IMR-90 (cell line): Measurements from ENCODE around the gene SUGCT. TPM values are rescaled to one million over a fixed set of nuclear protein-coding genes. Genes with fewer than 3 reads are reported as not detected.

ENCODE experiments used
- ATAC-seq: fragments of 200-7000 bp; cut with Tn5 transposase; 2 replicates; pipeline ENCODE4 v1.9.1; 2020; ENCODE audit warnings: low read depth, mild to moderate bottlenecking, moderate library complexity
- BruUV-seq: library from RNA; stranded (reverse); fragments of 400-500 nt; replicated peaks from 2 replicates; lab custom pipeline; 2021; lab: Mats Ljungman, UMichigan
- CTCF ChIA-PET: fragments of 300-600 bp; formaldehyde crosslinking; extraction: SDS; loops from one replicate; lab custom pipeline; 2021; ENCODE audit warnings: antibody characterized with exemption; lab: Yijun Ruan, JAX
- POLR2A ChIA-PET: fragments of 300-600 bp; sonication (Branson Sonifier 250); formaldehyde crosslinking; loops from one replicate; lab custom pipeline; 2022; ENCODE audit warnings: antibody characterized with exemption; ENCODE audit not compliant: unreplicated experiment; lab: Charles Lee
- DNase-seq: peaks from one replicate; pipeline ENCODE4 v3.0.0; 2013
- H2AFZ ChIP-seq: replicated peaks from 2 replicates; pipeline ENCODE3; 2013; ENCODE audit warnings: low read length, mild to moderate bottlenecking; ENCODE audit not compliant: poor library complexity
- H2AK5ac ChIP-seq: 2 replicates; pipeline ENCODE4 v1.6.1; 2013; ENCODE audit warnings: low read depth, low read length, inconsistent platforms
- H2AK9ac ChIP-seq: replicated peaks from 2 replicates; pipeline ENCODE3; 2013; ENCODE audit warnings: mild to moderate bottlenecking, low read depth, low read length, moderate library complexity; ENCODE audit not compliant: poor library complexity
- H2BK120ac ChIP-seq: 2 replicates; pipeline ENCODE4 v1.6.1; 2013; ENCODE audit warnings: low read depth, low read length, inconsistent platforms
- H2BK15ac ChIP-seq: 3 replicates; pipeline ENCODE4 v1.6.1; 2013; ENCODE audit warnings: low read depth, low read length, inconsistent platforms
- H2BK20ac ChIP-seq: 2 replicates; pipeline ENCODE4 v1.6.1; 2013; ENCODE audit warnings: low read depth, mild to moderate bottlenecking, inconsistent platforms, low read length, moderate library complexity
- H2BK5ac ChIP-seq: 2 replicates; pipeline ENCODE4 v1.6.1; 2013; ENCODE audit warnings: mild to moderate bottlenecking, low read depth, low read length, inconsistent platforms; ENCODE audit not compliant: poor library complexity, severe bottlenecking
- H3K14ac ChIP-seq: replicated peaks from 2 replicates; pipeline ENCODE4 v1.6.1; 2013; ENCODE audit warnings: low read depth, low read length, inconsistent platforms
- H3K18ac ChIP-seq: 2 replicates; pipeline ENCODE4 v1.6.1; 2013; ENCODE audit warnings: low read depth, low read length, control low read depth
- H3K23ac ChIP-seq: 2 replicates; pipeline ENCODE4 v1.6.1; 2013; ENCODE audit warnings: low read depth, low read length, inconsistent platforms
- H3K27ac ChIP-seq: 2 replicates; pipeline ENCODE4 v1.5.1; 2013; ENCODE audit warnings: mild to moderate bottlenecking, control low read depth, low read length; ENCODE audit not compliant: insufficient read depth
- H3K27me3 ChIP-seq: 2 replicates; pipeline ENCODE4 v1.6.1; 2013; ENCODE audit warnings: low read length; ENCODE audit not compliant: control insufficient read depth, insufficient read depth
- H3K36me3 ChIP-seq: 2 replicates; pipeline ENCODE4 v1.6.1; 2013; ENCODE audit warnings: low read length, mixed read lengths; ENCODE audit not compliant: control insufficient read depth, insufficient read depth
- H3K4ac ChIP-seq: 2 replicates; pipeline ENCODE4 v1.6.1; 2013; ENCODE audit warnings: low read depth, low read length, inconsistent platforms
- H3K4me1 ChIP-seq: 2 replicates; pipeline ENCODE4 v1.6.1; 2013; ENCODE audit warnings: low read length, mixed read lengths; ENCODE audit not compliant: control insufficient read depth, insufficient read depth
- H3K4me2 ChIP-seq: 2 replicates; pipeline ENCODE4 v1.6.1; 2013; ENCODE audit warnings: low read depth, mild to moderate bottlenecking, control low read depth, low read length, moderate library complexity
- H3K4me3 ChIP-seq: 2 replicates; pipeline ENCODE4 v1.5.1; 2013; ENCODE audit warnings: low read depth, mild to moderate bottlenecking, control low read depth, low read length, moderate library complexity; ENCODE audit not compliant: insufficient read depth
- H3K56ac ChIP-seq: 2 replicates; pipeline ENCODE4 v1.6.1; 2013; ENCODE audit warnings: low read length, inconsistent platforms; ENCODE audit not compliant: insufficient read depth; ENCODE audit errors: extremely low read depth
- H3K79me1 ChIP-seq, 2 experiments: 2 replicates each; pipeline ENCODE4 v1.6.1; 2013; ENCODE audit warnings: low read length in 2 of 2, inconsistent platforms in 1 of 2, low read depth in 1 of 2
- H3K9ac ChIP-seq: 2 replicates; pipeline ENCODE4 v1.6.1; 2013; ENCODE audit warnings: low read depth, low read length, control low read depth
- H3K9me1 ChIP-seq: 2 replicates; pipeline ENCODE4 v1.6.1; 2013; ENCODE audit warnings: low read length, inconsistent platforms; ENCODE audit not compliant: insufficient read depth
- H3K9me3 ChIP-seq: 2 replicates; pipeline ENCODE4 v1.6.1; 2013; ENCODE audit warnings: low read length; ENCODE audit not compliant: control insufficient read depth, insufficient read depth
- H4K20me1 ChIP-seq: 2 replicates; pipeline ENCODE4 v1.6.1; 2013; ENCODE audit warnings: low read length, inconsistent platforms; ENCODE audit not compliant: insufficient read depth
- H4K5ac ChIP-seq: 2 replicates; pipeline ENCODE4 v1.6.1; 2013; ENCODE audit warnings: mild to moderate bottlenecking, low read depth, low read length, control low read depth
- H4K8ac ChIP-seq, 2 experiments: 2 replicates each; pipeline ENCODE4 v1.6.1; 2013; ENCODE audit warnings: low read depth in 2 of 2, low read length in 2 of 2, control low read depth in 1 of 2, inconsistent platforms in 1 of 2
- H4K91ac ChIP-seq: 2 replicates; pipeline ENCODE4 v1.6.1; 2013; ENCODE audit warnings: low read depth, low read length, inconsistent platforms; ENCODE audit not compliant: insufficient read depth
- CEBPB ChIP-seq: IDR thresholded peaks from 2 replicates; pipeline ENCODE4 v1.6.1; 2012; ENCODE audit warnings: low read depth, low read length, improper control_type of control experiment
- SMC3 ChIP-seq: fragments of 150-350 bp; IDR thresholded peaks from 2 replicates; pipeline ENCODE4 v1.6.1; 2016; ENCODE audit warnings: low read depth, mild to moderate bottlenecking, antibody characterized with exemption, low read length, moderate library complexity
- WGBS, 2 experiments: methylation state at CpG; one replicate each; pipeline versions ENCODE4 v1.1.5 to v1.1.7; 2013; ENCODE audit warnings: missing lambda C conversion rate in 2 of 2; ENCODE audit not compliant: insufficient read length in 1 of 2; ENCODE audit errors: extremely low coverage in 2 of 2; 5-methylcytosine and 5-hydroxymethylcytosine counted together
- dilution Hi-C: fragments of 300-500 bp; cut with HindIII; formaldehyde crosslinking; loops from one replicate; pipeline ENCODE4 v1.14.3; 2018; ENCODE audit warnings: low sequenced_read_pairs; ENCODE audit not compliant: unreplicated experiment
- in situ Hi-C: fragments of 300-500 bp; cut with MboI; formaldehyde crosslinking; loops from 3 replicates; pipeline ENCODE4 v1.14.3; 2019; ENCODE audit warnings: low sequenced_read_pairs, inconsistent platforms, mixed read lengths
- intact Hi-C: fragments of 100-400 bp; cut with micrococcal nuclease; formaldehyde crosslinking; loops from 2 replicates; pipeline ENCODE4 v1.10.0; 2022
- polyA plus RNA-seq, 3 experiments: library from polyadenylated mRNA; depleted of rRNA; stranded (reverse); fragments of >200 nt; gene quantifications; 2 replicates each; pipeline ENCODE4 v1.2.3, GENCODE V29; 2012; ENCODE audit warnings: low replicate concordance in 1 of 3
- total RNA-seq: library from RNA; depleted of rRNA; stranded (reverse); fragments of >200 nt; gene quantifications from 2 replicates; pipeline ENCODE4 v1.2.3, GENCODE V29; 2012

Gene SUGCT
- total and polyA plus RNA-seq, 2 of the 4 experiments (the other 2 are of a cell fraction): 5.9 to 8.3 TPM

GRCh38 chr7:40516376-40516775, 381.6 kb downstream of the SUGCT start:
- Histone ChIP-seq H4K8ac (no peak overlapping the region), H3K4me3 (no peak overlapping the region), H2BK15ac (no peak overlapping the region), H3K27me3 (no peaks in the 10 kb centered on the region), H2AK9ac (no peak overlapping the region), H2AFZ (no peak overlapping the region), H3K36me3 (no peaks in the 10 kb centered on the region), H4K5ac (no peak overlapping the region), H3K23ac (no peak overlapping the region), H3K4me2 (no peak overlapping the region), H3K9ac (no peak overlapping the region), H3K9me3 (no peaks in the 10 kb centered on the region), H3K56ac (no peak overlapping the region), H4K20me1 (no peaks in the 10 kb centered on the region), H2BK20ac (no peak overlapping the region), H3K14ac (no peak overlapping the region), H4K91ac (no peak overlapping the region), H3K4me1 (no peaks in the 10 kb centered on the region), H2BK5ac (no peak overlapping the region), H3K9me1 (no peaks in the 10 kb centered on the region), H3K4ac (no peak overlapping the region), H3K79me1 (no peaks in the 10 kb centered on the region), H2AK5ac (no peak overlapping the region), H3K27ac (no peak overlapping the region), H3K18ac (no peak overlapping the region), H2BK120ac (no peak overlapping the region)
- ChIA-PET POLR2A (no interaction called here), CTCF (no interaction called here)
- dilution Hi-C loops: no loop called here
- WGBS, 2 experiments: no CpG with 5 or more reads among the region's 1 CpG
- in situ Hi-C loops: no loop called here
- DNase-seq (peak; percentile 58), ATAC-seq (no peak)
- BruUV-seq: no TSS peak
- TF ChIP-seq CEBPB (0 out of 2 replicates have a peak, but pooled peaks have one; percentile 0), SMC3 (no peak)
- intact Hi-C loops: no loop called here
